Renal cortex interstitium (tissue), 11 donors: ENCODE results near the gene SPTY2D1. TPM values are rescaled to one million over a fixed set of nuclear protein-coding genes. Genes with fewer than 3 reads are reported as not detected.
"Not testable (repeated sequence)": the region's sequence is repeated elsewhere in the genome, so short reads cannot be mapped to it uniquely, and the experiment has no call there.

Source experiments
- DNase-seq, 11 donors: peaks; one replicate each; pipeline ENCODE4 v3.0.0-alpha.2; 2013; ENCODE audit warnings: low read depth in 9 of 11, low spot score in 4 of 11; ENCODE audit errors: extremely low read depth in 1 of 11
- polyA plus RNA-seq, 3 donors: library from polyadenylated mRNA; unstranded; fragments of 120-200 nt; gene quantifications; one replicate each; pipeline ENCODE4 v1.2.1, GENCODE V29; 2013; ENCODE audit not compliant: insufficient read length in 3 of 3

SPTY2D1 gene
- polyA plus RNA-seq, 3 donors, result 25.0 to 30.4 (median 28.3) TPM

GRCh38 chr11:18633256-18634139, 644 bp downstream of the SPTY2D1 start:
- DNase-seq, result no peak

GRCh38 chr11:18632841-18633240, 1.3 kb downstream of the SPTY2D1 start:
- no peak for DNase-seq

- DNase-seq, result no peak
These were observed 10.0 kb downstream of the SPTY2D1 start for GRCh38 chr11:18624161-18624560.

- no peak for DNase-seq
These were observed 10.4 kb downstream of the SPTY2D1 start for GRCh38 chr11:18623707-18624106.

- DNase-seq, result no peak
These were observed 15.7 kb downstream of the SPTY2D1 start for GRCh38 chr11:18618342-18619025.

- no peak for DNase-seq
These were observed 16.3 kb downstream of the SPTY2D1 start for GRCh38 chr11:18617688-18618341.

GRCh38 chr11:18615628-18616392, 18.3 kb downstream of the SPTY2D1 start:
- no peak for DNase-seq

GRCh38 chr11:18614667-18615066, 19.5 kb downstream of the SPTY2D1 start:
- DNase-seq, result no peak

- no peak for DNase-seq
These were observed 21.7 kb downstream of the SPTY2D1 start for GRCh38 chr11:18612394-18612793.

- no peak for DNase-seq
These were observed 22.9 kb downstream of the SPTY2D1 start for GRCh38 chr11:18611196-18611595.

- DNase-seq, result no peak
These were observed 25.8 kb downstream of the SPTY2D1 start for GRCh38 chr11:18608376-18608775.

- no peak for DNase-seq
These were observed 33.1 kb downstream of the SPTY2D1 start for GRCh38 chr11:18600915-18601569.

- no peak for DNase-seq
These were observed 34.4 kb downstream of the SPTY2D1 start, which contains the start of gene MISFA for GRCh38 chr11:18599739-18600230. TSS of gene MISFA (plus strand) at chr11:18599789. CDS start at chr11:18599929, 140 bp downstream.

- DNase-seq, result no peak
These were observed 39.0 kb downstream of the SPTY2D1 start for GRCh38 chr11:18594999-18595749.

- DNase-seq, result not testable (repeated sequence)
These were observed 40.1 kb downstream of the SPTY2D1 start for GRCh38 chr11:18594088-18594487.

GRCh38 chr11:18590571-18590970, 43.6 kb downstream of the SPTY2D1 start:
- no peak for DNase-seq
